GM12878 (cell line): Measurements from ENCODE around the gene HOXB6. TPM values are rescaled to one million over a fixed set of nuclear protein-coding genes. Genes with fewer than 3 reads are reported as not detected.

ENCODE experiments used
- ATAC-seq: fragments of 200-7000 bp; cut with Tn5 transposase; 3 replicates; pipeline ENCODE4 v1.9.1; 2020; ENCODE audit warnings: mild to moderate bottlenecking, moderate library complexity
- BruUV-seq: library from RNA; stranded (reverse); fragments of 400-500 nt; replicated peaks from 2 replicates; lab custom pipeline; 2021; lab: Mats Ljungman, UMichigan
- CTCF ChIA-PET: fragments of 300-600 bp; sonication (Branson Sonifier 250); formaldehyde crosslinking; extraction: SDS; loops from one replicate; lab custom pipeline; 2021; ENCODE audit warnings: inconsistent platforms; lab: Yijun Ruan, JAX
- POLR2A ChIA-PET: fragments of 350-600 bp; formaldehyde crosslinking; extraction: SDS; loops from one replicate; lab custom pipeline; 2021; ENCODE audit warnings: inconsistent platforms; lab: Charles Lee
- RAD21 ChIA-PET: fragments of 300-600 bp; sonication (Branson Sonifier 250); formaldehyde crosslinking; loops from one replicate; lab custom pipeline; 2023; ENCODE audit warnings: antibody characterized with exemption; ENCODE audit not compliant: unreplicated experiment; lab: Charles Lee
- SMC1A ChIA-PET: fragments of 300-600 bp; sonication (Branson Sonifier 250); formaldehyde crosslinking; loops from one replicate; lab custom pipeline; 2023; ENCODE audit not compliant: unreplicated experiment, uncharacterized antibody; lab: Charles Lee
- DNase-seq: peaks from one replicate; pipeline ENCODE4 v3.0.0-alpha.2; 2011; ENCODE audit warnings: low read depth, low spot score
- FAIRE-seq: peaks from 3 replicates; lab custom pipeline; 2011; peaks lifted over from hg19 to GRCh38; lab: Jason Lieb, UNC
- H2AFZ ChIP-seq: 2 replicates; pipeline ENCODE4 v1.6.0; 2011; ENCODE audit warnings: low read depth, low read length, control low read depth; ENCODE audit not compliant: control insufficient read depth
- H3K27ac ChIP-seq: 2 replicates; pipeline ENCODE4 v1.5.1; 2011; ENCODE audit warnings: control low read depth; ENCODE audit not compliant: control insufficient read depth, insufficient read depth
- H3K27me3 ChIP-seq, 2 experiments: replicated peaks in 1 of 2; 2 replicates each; pipeline versions ENCODE4 v1.6.0 to v1.6.1; 2011; ENCODE audit warnings: low read length in 1 of 2; ENCODE audit not compliant: control insufficient read depth in 2 of 2, insufficient read depth in 2 of 2
- H3K36me3 ChIP-seq, 2 experiments: 2 replicates each; pipeline ENCODE4 v1.5.1; 2011; ENCODE audit warnings: low read length in 1 of 2; ENCODE audit not compliant: control insufficient read depth in 2 of 2, insufficient read depth in 2 of 2
- H3K4me1 ChIP-seq: 2 replicates; pipeline ENCODE4 v1.6.1; 2011; ENCODE audit warnings: mild to moderate bottlenecking, low read length, moderate library complexity, mixed read lengths; ENCODE audit not compliant: control insufficient read depth, insufficient read depth
- H3K4me2 ChIP-seq: 2 replicates; pipeline ENCODE4 v1.6.0; 2011; ENCODE audit warnings: control low read depth; ENCODE audit not compliant: control insufficient read depth, insufficient read depth
- H3K4me3 ChIP-seq: fragments of 200-600 bp; sonication (generic); 2 replicates; pipeline ENCODE4 v1.5.1; 2016
- H3K79me2 ChIP-seq: 2 replicates; pipeline ENCODE4 v1.6.0; 2011; ENCODE audit warnings: low read length; ENCODE audit not compliant: control insufficient read depth, insufficient read depth
- H3K9ac ChIP-seq: 2 replicates; pipeline ENCODE4 v1.8.0; 2011; ENCODE audit warnings: low read length, control low read depth, mixed read lengths; ENCODE audit not compliant: control insufficient read depth, insufficient read depth
- H3K9me3 ChIP-seq: replicated peaks from 3 replicates; pipeline ENCODE4 v1.5.1; 2011; ENCODE audit warnings: mild to moderate bottlenecking, low read length; ENCODE audit not compliant: control insufficient read depth, insufficient read depth
- H4K20me1 ChIP-seq: 2 replicates; pipeline ENCODE4 v1.6.0; 2011; ENCODE audit not compliant: control insufficient read depth, insufficient read depth
- BMI1 ChIP-seq: fragments of 450-650 bp; IDR thresholded peaks from 2 replicates; pipeline ENCODE4 v1.6.1; 2016; ENCODE audit warnings: mild to moderate bottlenecking, moderate library complexity, borderline replicate concordance
- ETV6 ChIP-seq, 2 experiments: fragments of 450-650 bp in 1 of 2; IDR thresholded peaks in 1 of 2; conservative IDR thresholded peaks in 1 of 2; 2 replicates each; pipeline ENCODE4 v1.6.1; 2014; ENCODE audit warnings: antibody characterized with exemption in 1 of 2, borderline replicate concordance in 1 of 2, low read depth in 1 of 2, mild to moderate bottlenecking in 1 of 2, moderate library complexity in 1 of 2
- POLR2AphosphoS2 ChIP-seq: IDR thresholded peaks from 2 replicates; pipeline ENCODE4 v1.6.1; 2011; ENCODE audit warnings: low read depth, mild to moderate bottlenecking, low read length, improper control_type of control experiment, moderate library complexity
- SIN3A ChIP-seq: IDR thresholded peaks from 2 replicates; pipeline ENCODE4 v1.6.1; 2012; ENCODE audit warnings: low read depth, low read length, improper control_type of control experiment
- YY1 ChIP-seq: IDR thresholded peaks from 2 replicates; pipeline ENCODE4 v1.6.1; 2011; ENCODE audit warnings: low read depth, mild to moderate bottlenecking, low read length
- WGBS: methylation state at CpG from one replicate; pipeline ENCODE4 v1.1.6; 2016; ENCODE audit warnings: low lambda C conversion rate; ENCODE audit not compliant: insufficient replicate concordance, insufficient coverage; ENCODE audit errors: missing lambda C conversion rate; 5-methylcytosine and 5-hydroxymethylcytosine counted together
- in situ Hi-C: fragments of 300-500 bp; cut with MboI; formaldehyde crosslinking; loops from 9 replicates; pipeline ENCODE4 v1.14.3; 2018; ENCODE audit warnings: mixed read lengths
- intact Hi-C: fragments of 100-400 bp; cut with micrococcal nuclease; formaldehyde crosslinking; loops from one replicate; pipeline ENCODE4 v1.14.2; 2022; ENCODE audit not compliant: unreplicated experiment
- polyA plus RNA-seq, 11 experiments: library from polyadenylated mRNA; depleted of rRNA in 4 of 11; unstranded in 6 of 11; stranded (reverse) in 5 of 11; fragments of >200 nt; fragmentation: Nextera tagmentation in 4 of 11; fragmentation: Illumina TruSeq in 1 of 11; extraction: Ambion mirVana in 4 of 11; extraction: Trizol in 1 of 11; gene quantifications; 1 replicate in 1 of 11; 2 replicates in 10 of 11; pipeline versions ENCODE4 v1.2.1 to v1.2.3, GENCODE V29; 2011 to 2016; ENCODE audit warnings: inconsistent platforms in 2 of 11, missing spikeins in 2 of 11, low read depth in 1 of 11
- total RNA-seq, 4 experiments: library from RNA; depleted of rRNA in 3 of 4; stranded (reverse); fragments of >200 nt in 3 of 4; fragmentation: Illumina TruSeq in 1 of 4; extraction: Trizol in 1 of 4; gene quantifications; 2 replicates each; pipeline versions ENCODE4 v1.2.1 to v1.2.3, GENCODE V29; 2013 to 2021

HOXB6 gene
- total and polyA plus RNA-seq, 10 of the 15 experiments (the other 5 are each of a cell fraction or from before 2014, with no cell fraction given): 0.04 to 0.51 (median 0.09) TPM; not detected in 2

- TF ChIP-seq POLR2AphosphoS2: no peak
Measured at GRCh38 chr17:48603959-48604769, 622 bp downstream of the HOXB6 start (continued).

DNA sequence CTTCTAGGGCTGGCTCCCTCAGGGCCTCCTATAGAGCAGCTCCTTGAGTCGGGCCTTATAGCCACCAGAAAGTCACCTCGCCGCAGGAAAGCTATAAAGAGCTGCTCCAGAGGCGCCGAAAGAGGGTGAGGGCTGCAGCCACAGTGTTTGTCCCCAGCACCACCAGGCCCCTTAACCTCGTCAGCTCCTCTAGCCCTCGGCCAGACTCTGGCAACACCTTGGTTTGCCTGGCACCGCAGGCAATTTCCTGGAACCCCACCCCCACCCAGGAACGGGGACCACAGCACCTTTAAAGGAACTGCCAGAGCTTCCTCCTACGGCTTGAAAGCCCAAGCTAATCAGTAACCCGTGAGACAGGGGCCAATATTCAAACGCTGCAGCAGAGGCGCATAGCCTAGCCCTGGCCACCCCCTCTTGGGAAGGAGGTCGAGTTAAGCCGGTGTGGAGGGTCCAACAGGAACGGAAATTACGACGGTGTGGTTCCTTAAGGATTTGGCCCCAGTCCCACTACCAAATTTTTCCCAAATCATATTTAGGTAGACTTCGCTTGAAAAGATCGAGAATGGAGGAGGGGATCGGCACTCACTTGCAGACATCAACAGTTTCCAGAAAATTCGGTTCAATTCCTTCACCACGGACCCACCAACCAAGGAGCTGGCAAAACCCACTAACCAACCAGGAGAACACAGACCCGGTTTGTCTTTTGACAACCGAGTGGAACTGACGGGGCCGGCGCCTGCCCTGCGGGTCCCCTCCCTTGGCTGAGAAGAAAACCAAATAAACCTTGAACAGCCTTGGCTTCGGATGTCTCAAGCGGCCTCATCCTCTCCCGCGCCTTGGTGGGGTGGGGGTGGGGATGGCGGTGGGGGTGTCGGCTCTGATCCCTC, 3.0 kb downstream of the HOXB6 start:
- Histone ChIP-seq H2AFZ (no peak overlapping the region), H3K27ac (no peak overlapping the region), H3K36me3 (no peaks in the 10 kb centered on the region), H3K27me3 (peaks cover 16 to 38% of the 10 kb centered on the region in 2 experiments), H3K9me3 (no peaks in the 10 kb centered on the region), H3K4me3 (no peak overlapping the region), H3K4me2 (no peak overlapping the region), H4K20me1 (no peaks in the 10 kb centered on the region)
- DNase-seq: no peak
- RAD21 ChIA-PET: interaction anchor here (0.6 to 2.1 kb wide), 10 partner anchors 9 to 576 kb away, joined by 3 to 8 read pairs (median 3); partner anchors contain the start of genes HOXB5 and HOXB9
- 28% methylated on average over 35 of the region's 35 CpGs for WGBS
- intact Hi-C loops (no loop called here), in situ Hi-C loops (no loop called here)
- POLR2A ChIA-PET: interaction anchor here (0.6 to 1.7 kb wide), 5 partner anchors 8 to 488 kb away, joined by 3 to 11 read pairs (median 7); partner anchors contain the start of gene HOXB5
- ATAC-seq: no peak
- SMC1A ChIA-PET: interaction anchor here (0.9 to 2.3 kb wide), 5 partner anchors 9 to 344 kb away, joined by 3 to 8 read pairs (median 5); partner anchors contain the start of gene HOXB8
- BruUV-seq: no TSS peak
- TF ChIP-seq YY1 (no peak), ETV6 (conservative IDR thresholded peaks at IDR 0.05 in 1 of 2, IDR thresholded peaks at IDR 0.05 in 1 of 2; ENCODE audit: borderline replicate concordance in 1 of 2, low read depth in 1 of 2) (no peak), BMI1 (no peak), SIN3A (no peak)
- TF ChIP-seq, all 136 proteins: peak for 0
- no peak for FAIRE-seq
- Histone ChIP-seq H3K79me2 (no peaks in the 10 kb centered on the region), H3K9ac (no peak overlapping the region), H3K4me1 (peaks cover 6% of the 10 kb centered on the region; the same call in 1 of the 2 replicates)
- CTCF ChIA-PET: interaction anchor here (0.6 to 1.9 kb wide), 12 partner anchors 8 to 583 kb away, joined by 3 to 7 read pairs (median 4); partner anchors contain the start of gene HOXB7
